Keratinocyte (primary cell): ENCODE results near the gene BEGAIN. TPM values are rescaled to one million over a fixed set of nuclear protein-coding genes. Genes with fewer than 3 reads are reported as not detected.

Experiments
- DNase-seq: peaks from one replicate; pipeline ENCODE4 v3.0.0-alpha.2; 2011; ENCODE audit warnings: low read depth, missing footprints, low spot score
- FAIRE-seq: peaks from 2 replicates; lab custom pipeline; 2011; peaks lifted over from hg19 to GRCh38; lab: Jason Lieb, UNC
- H2AFZ ChIP-seq: 2 replicates; pipeline ENCODE4 v1.6.0; 2012; ENCODE audit warnings: low read length, control low read depth, inconsistent platforms; ENCODE audit not compliant: control insufficient read depth
- H3K27ac ChIP-seq: 2 replicates; pipeline ENCODE4 v1.5.1; 2011; ENCODE audit warnings: low read length; ENCODE audit not compliant: control insufficient read depth, insufficient read depth
- H3K27me3 ChIP-seq: 3 replicates; pipeline ENCODE4 v1.6.0; 2011; ENCODE audit warnings: low read length; ENCODE audit not compliant: control insufficient read depth, insufficient read depth; ENCODE audit errors: extremely low read depth
- H3K36me3 ChIP-seq, 2 experiments: 2 replicates in 1 of 2; 3 replicates in 1 of 2; pipeline ENCODE4 v1.5.1; 2011; ENCODE audit warnings: low read length in 2 of 2, mild to moderate bottlenecking in 1 of 2; ENCODE audit not compliant: control insufficient read depth in 2 of 2, insufficient read depth in 2 of 2; ENCODE audit errors: extremely low read depth in 1 of 2
- H3K4me1 ChIP-seq: 3 replicates; pipeline ENCODE4 v1.5.1; 2011; ENCODE audit warnings: low read length; ENCODE audit not compliant: control insufficient read depth, insufficient read depth; ENCODE audit errors: extremely low read depth
- H3K4me2 ChIP-seq: 3 replicates; pipeline ENCODE4 v1.6.0; 2011; ENCODE audit warnings: low read depth, low read length; ENCODE audit not compliant: control insufficient read depth, insufficient read depth; ENCODE audit errors: extremely low read depth
- H3K4me3 ChIP-seq, 3 experiments: fragments of 200-600 bp in 1 of 3; sonication (generic) in 1 of 3; 2 replicates in 2 of 3; 3 replicates in 1 of 3; pipeline ENCODE4 v1.5.1; 2011 to 2016; ENCODE audit warnings: low read length in 3 of 3, mild to moderate bottlenecking in 3 of 3, control low read depth in 2 of 3, inconsistent platforms in 1 of 3, low read depth in 1 of 3, mixed read lengths in 1 of 3, mixed run types in 1 of 3, moderate library complexity in 1 of 3; ENCODE audit not compliant: control insufficient read depth in 2 of 3, insufficient read depth in 2 of 3; ENCODE audit errors: extremely low read depth in 1 of 3
- H3K79me2 ChIP-seq: 2 replicates; pipeline ENCODE4 v1.6.0; 2012; ENCODE audit warnings: low read length; ENCODE audit not compliant: control insufficient read depth, insufficient read depth
- H3K9ac ChIP-seq: 3 replicates; pipeline ENCODE4 v1.6.0; 2011; ENCODE audit warnings: low read length; ENCODE audit not compliant: control insufficient read depth, insufficient read depth; ENCODE audit errors: extremely low read depth
- H3K9me1 ChIP-seq: 3 replicates; pipeline ENCODE4 v1.6.0; 2011; ENCODE audit warnings: low read length; ENCODE audit not compliant: control insufficient read depth, insufficient read depth; ENCODE audit errors: extremely low read depth
- H3K9me3 ChIP-seq: 2 replicates; pipeline ENCODE4 v1.5.1; 2012; ENCODE audit warnings: low read depth, low read length; ENCODE audit not compliant: control insufficient read depth
- H4K20me1 ChIP-seq: 3 replicates; pipeline ENCODE4 v1.6.0; 2011; ENCODE audit warnings: low read length; ENCODE audit not compliant: control insufficient read depth, insufficient read depth; ENCODE audit errors: extremely low read depth
- EZH2 ChIP-seq: IDR thresholded peaks from one replicate; pipeline ENCODE4 v1.6.1; 2012; ENCODE audit warnings: inconsistent platforms, mild to moderate bottlenecking, low read length, moderate library complexity
- dilution Hi-C: fragments of 300-500 bp; cut with MboI; formaldehyde crosslinking; loops from one replicate; pipeline ENCODE4 v1.7.0; 2020; ENCODE audit warnings: low sequenced_read_pairs; ENCODE audit not compliant: extremely low pct_ligation_motif_present
- polyA plus RNA-seq, 5 experiments: library from polyadenylated mRNA; depleted of rRNA in 3 of 5; stranded (reverse) in 3 of 5; stranded (forward) in 1 of 5; unstranded in 1 of 5; fragments of >200 nt; gene quantifications; 1 replicate in 1 of 5; 2 replicates in 3 of 5; 3 replicates in 1 of 5; pipeline versions ENCODE4 v1.2.1 to v1.2.3, GENCODE V29; 2011 to 2012; ENCODE audit warnings: missing spikeins in 2 of 5, low read depth in 1 of 5, low replicate concordance in 1 of 5
- TF ChIP-seq, protein P1 (sequence below), 3 experiments: IDR thresholded peaks in 1 of 3; conservative IDR thresholded peaks in 1 of 3; optimal IDR thresholded peaks in 1 of 3; 2 replicates in 2 of 3; 3 replicates in 1 of 3; pipeline versions ENCODE3 to v1.5.1; 2011; ENCODE audit warnings: low read length in 3 of 3, mild to moderate bottlenecking in 3 of 3, moderate library complexity in 2 of 3, control low read depth in 1 of 3, inconsistent platforms in 1 of 3; ENCODE audit not compliant: insufficient read depth in 2 of 3; ENCODE audit errors: extremely low read depth in 1 of 3

Gene BEGAIN
- polyA plus RNA-seq, 1 donor (not counting 4 experiments of a cell fraction or from before 2014, with no cell fraction given) = 0.25 TPM

DNA sequence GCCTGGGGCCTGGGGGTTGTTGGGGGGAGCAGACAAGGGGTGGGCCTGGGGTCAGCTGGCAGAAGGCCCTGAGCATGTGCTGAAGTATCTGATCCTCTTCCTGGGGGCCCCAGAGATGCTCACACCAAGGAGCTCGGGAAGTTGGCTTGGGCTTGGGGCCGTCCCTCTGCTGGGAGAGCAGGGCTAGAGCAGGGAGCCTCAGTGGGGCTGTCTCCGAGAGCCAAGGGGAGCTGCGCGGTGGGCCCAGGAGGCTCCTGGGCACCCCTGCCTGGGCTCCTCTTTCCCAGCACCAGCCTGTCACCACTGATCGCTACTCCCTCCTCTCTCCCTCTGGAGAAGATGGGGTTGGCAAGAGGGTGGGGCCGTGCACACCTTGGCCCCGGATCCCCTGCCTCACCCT, 28.3 kb downstream of the BEGAIN start:
- Histone ChIP-seq H3K9ac (no peak overlapping the region), H3K27me3 (peaks cover 9% of the 10 kb centered on the region), H3K4me1 (peaks cover 2% of the 10 kb centered on the region), H3K79me2 (no peaks in the 10 kb centered on the region), H3K27ac (no peak overlapping the region), H3K4me2 (no peak overlapping the region), H3K36me3 (no peaks in the 10 kb centered on the region), H3K9me1 (no peaks in the 10 kb centered on the region), H3K9me3 (no peaks in the 10 kb centered on the region), H3K4me3 (no peak overlapping the region), H2AFZ (no peak overlapping the region), H4K20me1 (no peaks in the 10 kb centered on the region)
- dilution Hi-C loops = no loop called here
- FAIRE-seq (no peak), DNase-seq (no peak)
- TF ChIP-seq, protein P1, sequence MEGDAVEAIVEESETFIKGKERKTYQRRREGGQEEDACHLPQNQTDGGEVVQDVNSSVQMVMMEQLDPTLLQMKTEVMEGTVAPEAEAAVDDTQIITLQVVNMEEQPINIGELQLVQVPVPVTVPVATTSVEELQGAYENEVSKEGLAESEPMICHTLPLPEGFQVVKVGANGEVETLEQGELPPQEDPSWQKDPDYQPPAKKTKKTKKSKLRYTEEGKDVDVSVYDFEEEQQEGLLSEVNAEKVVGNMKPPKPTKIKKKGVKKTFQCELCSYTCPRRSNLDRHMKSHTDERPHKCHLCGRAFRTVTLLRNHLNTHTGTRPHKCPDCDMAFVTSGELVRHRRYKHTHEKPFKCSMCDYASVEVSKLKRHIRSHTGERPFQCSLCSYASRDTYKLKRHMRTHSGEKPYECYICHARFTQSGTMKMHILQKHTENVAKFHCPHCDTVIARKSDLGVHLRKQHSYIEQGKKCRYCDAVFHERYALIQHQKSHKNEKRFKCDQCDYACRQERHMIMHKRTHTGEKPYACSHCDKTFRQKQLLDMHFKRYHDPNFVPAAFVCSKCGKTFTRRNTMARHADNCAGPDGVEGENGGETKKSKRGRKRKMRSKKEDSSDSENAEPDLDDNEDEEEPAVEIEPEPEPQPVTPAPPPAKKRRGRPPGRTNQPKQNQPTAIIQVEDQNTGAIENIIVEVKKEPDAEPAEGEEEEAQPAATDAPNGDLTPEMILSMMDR (optimal IDR thresholded peaks at IDR 0.05 in 1 of 3, IDR thresholded peaks at IDR 0.05 in 1 of 3, conservative IDR thresholded peaks at IDR 0.05 in 1 of 3; ENCODE audit: extremely low read depth in 1 of 3, insufficient read depth in 2 of 3, low read length in 3 of 3) = no peak
- TF ChIP-seq EZH2 = no peak

DNA sequence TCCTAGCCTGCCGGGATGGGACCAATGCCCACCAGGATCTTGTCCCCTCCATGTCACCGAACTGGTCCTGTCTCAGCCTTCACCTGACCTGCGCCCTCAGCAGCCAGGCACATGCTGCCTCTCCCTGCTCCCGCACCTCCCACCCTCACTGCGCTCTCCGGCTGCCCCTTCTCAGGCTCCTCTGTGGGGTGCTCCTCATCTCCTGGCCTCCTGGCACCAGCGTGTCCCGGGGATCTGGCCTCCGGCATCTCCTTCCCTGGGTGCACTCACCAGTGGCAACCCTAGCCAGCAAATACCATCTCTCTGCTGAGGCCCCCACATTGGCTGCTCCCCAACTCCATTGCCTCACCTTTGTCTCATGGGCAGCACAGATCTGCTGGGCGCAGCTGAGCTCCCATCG, 29.0 kb downstream of the BEGAIN start:
- dilution Hi-C loops = no loop called here
- H3K27me3 ChIP-seq = peaks cover 9% of the 10 kb centered on the region
- no peaks in the 10 kb centered on the region for H3K36me3 ChIP-seq
- H2AFZ ChIP-seq = no peak overlapping the region
- no peak overlapping the region for H3K4me2 ChIP-seq
- no peaks in the 10 kb centered on the region for H3K79me2 ChIP-seq
- no peak overlapping the region for H3K9ac ChIP-seq
- H3K4me1 ChIP-seq = peaks cover 2% of the 10 kb centered on the region
- no peak overlapping the region for H3K27ac ChIP-seq
- FAIRE-seq (no peak), DNase-seq (no peak)
- no peaks in the 10 kb centered on the region for H4K20me1 ChIP-seq
- no peak overlapping the region for H3K4me3 ChIP-seq
- H3K9me3 ChIP-seq = no peaks in the 10 kb centered on the region
- no peak for TF ChIP-seq EZH2
- TF ChIP-seq, protein P1 (optimal IDR thresholded peaks at IDR 0.05 in 1 of 3, IDR thresholded peaks at IDR 0.05 in 1 of 3, conservative IDR thresholded peaks at IDR 0.05 in 1 of 3; ENCODE audit: extremely low read depth in 1 of 3, insufficient read depth in 2 of 3, low read length in 3 of 3) = no peak
- H3K9me1 ChIP-seq = no peaks in the 10 kb centered on the region
